GM19463 (cell line): ENCODE data around the gene MLN.

Experiments used
- ATAC-seq: cut with Tn5 transposase; IDR thresholded peaks from one replicate; pipeline ENCODE4 v1.9.1; 2021; ENCODE audit warnings: mild to moderate bottlenecking, moderate library complexity; ENCODE audit not compliant: unreplicated experiment

Gene MLN

GRCh38 chr6:33816911-33817310 lies 13.1 kb upstream of the MLN start:
- ATAC-seq: no peak

- no peak for ATAC-seq
Observed at GRCh38 chr6:33815854-33816253, 12.1 kb upstream of the MLN start.

GRCh38 chr6:33813990-33814985 lies 10.5 kb upstream of the MLN start:
- no peak for ATAC-seq

GRCh38 chr6:33813246-33813904 lies 9.6 kb upstream of the MLN start:
- no peak for ATAC-seq

GRCh38 chr6:33812669-33813068 lies 8.9 kb upstream of the MLN start:
- ATAC-seq: no peak

- ATAC-seq: no peak
Observed at GRCh38 chr6:33809594-33809993, 5.8 kb upstream of the MLN start.

GRCh38 chr6:33808641-33809180 lies 4.9 kb upstream of the MLN start:
- ATAC-seq: no peak

GRCh38 chr6:33807606-33808005 lies 3.8 kb upstream of the MLN start:
- ATAC-seq: no peak

- ATAC-seq: no peak
Observed at GRCh38 chr6:33806841-33807240, 3.0 kb upstream of the MLN start.

GRCh38 chr6:33802186-33802958 lies 1.4 kb downstream of the MLN start:
- no peak for ATAC-seq

- no peak for ATAC-seq
Observed at GRCh38 chr6:33801611-33802010, 2.2 kb downstream of the MLN start.

- no peak for ATAC-seq
Observed at GRCh38 chr6:33800248-33800969, 3.4 kb downstream of the MLN start.

- no peak for ATAC-seq
Observed at GRCh38 chr6:33799454-33800113, 4.2 kb downstream of the MLN start.

- no peak for ATAC-seq
Observed at GRCh38 chr6:33798343-33798848, 5.4 kb downstream of the MLN start.

GRCh38 chr6:33797626-33798342 lies 6.0 kb downstream of the MLN start:
- ATAC-seq: no peak

GRCh38 chr6:33794910-33795623 lies 8.7 kb downstream of the MLN start:
- ATAC-seq: no peak

GRCh38 chr6:33792981-33793380 lies 10.8 kb downstream of the MLN start:
- no peak for ATAC-seq

GRCh38 chr6:33791620-33792019 lies 12.2 kb downstream of the MLN start:
- ATAC-seq: no peak
